Left lobe of liver (tissue), 2 donors: ENCODE measurements around the gene PON2. TPM values are rescaled to one million over a fixed set of nuclear protein-coding genes. Genes with fewer than 3 reads are reported as not detected.
"Not testable (repeated sequence)": the region's sequence is repeated elsewhere in the genome, so short reads cannot be mapped to it uniquely, and the experiment has no call there.

Source experiments
- ATAC-seq: fragments of 200-7000 bp; cut with Tn5 transposase; one replicate; pipeline ENCODE4 v1.9.1; 2020; ENCODE audit warnings: mild to moderate bottlenecking, moderate library complexity
- DNase-seq: peaks from one replicate; pipeline ENCODE4 v3.0.0-alpha.2; 2020; ENCODE audit warnings: low spot score
- total RNA-seq: library from RNA; stranded (reverse); gene quantifications from one replicate; pipeline ENCODE4 v1.2.1, GENCODE V29; 2021
- donor health status: DM: no; HTN: no; CAD: no; lungs with moderate emphysema.
- donor health status: DM: no; HTN: yes; CAD: no.

Gene PON2
- total RNA-seq, 1 donor from 2014 or later: 86.1 TPM

DNA sequence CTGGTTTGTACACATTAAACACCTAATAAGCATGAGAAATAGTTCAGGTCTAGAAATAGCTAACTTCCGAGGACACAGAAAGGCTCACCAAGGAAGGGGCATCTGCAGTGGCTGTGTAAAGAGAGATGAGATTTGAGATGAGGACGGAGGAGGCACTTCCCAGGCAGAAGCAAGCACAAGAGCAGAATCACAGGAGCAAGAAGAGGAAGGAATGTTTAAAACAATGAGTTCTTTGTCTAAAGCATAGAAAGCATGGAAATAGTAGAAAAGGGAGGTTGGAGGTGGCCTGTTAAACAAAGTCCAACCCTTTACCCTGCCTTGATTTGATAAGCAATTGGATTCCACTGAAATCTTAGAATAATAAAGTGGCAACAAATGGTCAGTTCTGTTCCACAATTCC is 27.1 kb downstream of the PON2 start:
- no peak for ATAC-seq
- no peak for DNase-seq

DNA sequence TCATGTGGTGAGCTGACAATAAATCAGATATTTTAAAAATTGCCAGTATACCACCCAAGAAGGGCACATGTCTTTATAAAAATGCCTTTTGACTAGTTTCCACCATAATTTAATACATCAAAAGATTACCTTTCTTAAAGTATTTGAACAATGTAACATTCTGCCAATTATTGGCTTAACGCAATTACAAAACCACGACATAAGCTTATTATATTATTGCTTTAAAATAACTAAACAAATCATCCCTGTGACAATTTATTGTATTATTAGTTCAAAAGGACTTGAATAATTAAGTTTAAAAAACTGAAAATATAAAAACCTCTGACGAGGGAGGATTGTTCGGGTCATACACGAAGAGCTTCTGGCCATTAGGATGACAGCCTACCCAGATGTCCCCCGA is 29.0 kb downstream of the PON2 start:
- ATAC-seq (no peak), DNase-seq (no peak)

DNA sequence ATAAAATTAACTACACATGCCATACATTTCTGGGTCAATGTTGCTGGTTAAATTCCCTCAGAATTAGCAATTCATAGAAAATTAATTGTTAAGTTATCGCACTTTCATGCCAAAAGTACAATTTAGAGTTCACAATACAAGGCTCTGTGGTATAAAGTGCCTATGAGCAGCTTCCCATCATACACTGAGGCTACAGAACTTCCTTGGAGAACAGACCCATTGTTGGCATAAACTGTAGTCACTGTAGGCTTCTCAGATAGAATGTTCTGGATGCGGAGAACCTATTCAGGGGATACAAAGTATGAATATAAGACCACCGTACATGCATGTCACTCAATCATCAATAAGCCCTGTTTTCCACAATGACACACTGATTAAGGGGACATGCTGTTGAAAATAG is 29.6 kb downstream of the PON2 start:
- ATAC-seq: no peak
- no peak for DNase-seq

DNA sequence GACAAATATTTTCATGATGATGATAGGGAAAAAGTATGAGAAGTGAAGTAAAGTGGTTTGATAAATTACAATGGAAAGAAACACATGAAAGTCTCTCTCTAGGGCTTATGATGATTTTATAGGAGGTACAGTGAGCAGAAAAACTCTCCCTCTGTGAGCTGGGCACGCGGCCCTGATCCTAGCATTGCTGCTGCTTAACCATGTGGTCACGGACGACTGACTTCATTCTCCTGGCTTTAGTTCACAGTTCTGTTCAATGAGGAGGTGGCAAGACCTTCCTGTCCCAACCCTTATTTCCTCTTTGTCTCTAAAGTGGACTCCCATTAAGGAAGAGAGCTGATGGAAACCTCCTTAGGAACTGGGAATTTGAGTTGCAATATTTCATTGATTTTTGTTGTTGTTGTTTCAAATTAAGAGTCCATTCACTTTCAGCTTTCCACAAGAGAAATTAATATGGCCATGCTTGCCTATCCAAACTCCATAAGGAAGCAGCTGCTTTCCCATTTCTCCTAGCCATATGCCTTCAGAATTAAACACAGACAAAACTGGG is 30.4 kb downstream of the PON2 start:
- DNase-seq (no peak), ATAC-seq (peak; percentile 68)

DNA sequence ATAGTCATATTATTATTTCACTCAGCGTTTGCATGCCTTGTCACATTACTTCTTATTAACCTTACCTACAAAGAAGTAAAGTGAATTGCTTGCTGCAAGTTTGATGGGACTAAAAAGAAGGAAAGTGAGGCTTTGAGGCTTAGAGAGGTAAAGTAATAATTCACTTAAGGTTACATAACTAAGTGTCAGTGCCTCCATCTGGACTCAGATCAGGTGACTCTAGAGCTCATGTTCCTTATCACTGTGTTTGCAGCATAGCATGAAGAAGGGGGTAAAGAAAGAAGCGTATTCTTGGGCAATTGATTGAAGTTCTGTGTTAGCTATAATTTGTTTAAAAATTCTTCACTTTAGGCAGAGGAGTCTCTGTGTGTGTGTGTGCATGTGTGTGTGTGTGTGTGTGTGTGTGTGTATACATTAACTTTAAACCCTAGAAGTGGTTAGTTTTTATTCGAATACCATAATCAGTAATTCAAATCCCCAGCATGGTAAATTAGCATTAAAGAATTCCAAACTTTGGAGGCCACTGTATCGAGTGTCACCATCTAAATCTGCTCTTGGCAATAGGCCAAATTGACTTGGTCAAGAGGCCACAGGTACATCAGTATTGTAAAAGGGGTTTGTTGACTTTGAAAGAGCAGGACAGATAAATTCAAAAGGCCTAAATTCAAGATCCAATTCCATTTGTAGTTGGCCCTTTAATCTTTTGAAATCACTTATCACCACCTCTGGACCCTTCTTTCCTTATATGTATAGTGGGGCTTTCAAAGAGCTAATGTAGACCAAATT is 36.5 kb downstream of the PON2 start:
- DNase-seq: no peak
- peak; percentile 30 for ATAC-seq

DNA sequence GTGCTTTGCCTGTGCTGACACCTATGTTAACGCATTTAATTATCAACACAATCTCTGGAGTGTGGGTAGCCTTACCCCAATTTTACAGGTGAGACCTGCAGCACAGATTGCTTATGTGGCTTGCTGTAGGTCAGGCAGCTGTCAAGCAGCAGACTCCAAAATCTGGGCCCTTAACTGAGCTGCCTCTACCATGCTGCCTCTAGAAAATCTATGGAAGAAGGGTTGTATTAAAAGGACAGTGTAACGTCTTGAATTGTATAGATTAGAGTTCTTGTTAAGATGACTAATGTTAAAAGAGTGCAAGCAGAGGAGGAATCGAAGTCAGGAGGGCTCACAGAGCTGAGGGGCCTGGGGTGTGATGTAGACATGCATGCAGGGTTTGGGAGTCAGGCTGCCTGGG is 37.4 kb downstream of the PON2 start:
- ATAC-seq: peak; percentile 14
- DNase-seq: no peak

DNA sequence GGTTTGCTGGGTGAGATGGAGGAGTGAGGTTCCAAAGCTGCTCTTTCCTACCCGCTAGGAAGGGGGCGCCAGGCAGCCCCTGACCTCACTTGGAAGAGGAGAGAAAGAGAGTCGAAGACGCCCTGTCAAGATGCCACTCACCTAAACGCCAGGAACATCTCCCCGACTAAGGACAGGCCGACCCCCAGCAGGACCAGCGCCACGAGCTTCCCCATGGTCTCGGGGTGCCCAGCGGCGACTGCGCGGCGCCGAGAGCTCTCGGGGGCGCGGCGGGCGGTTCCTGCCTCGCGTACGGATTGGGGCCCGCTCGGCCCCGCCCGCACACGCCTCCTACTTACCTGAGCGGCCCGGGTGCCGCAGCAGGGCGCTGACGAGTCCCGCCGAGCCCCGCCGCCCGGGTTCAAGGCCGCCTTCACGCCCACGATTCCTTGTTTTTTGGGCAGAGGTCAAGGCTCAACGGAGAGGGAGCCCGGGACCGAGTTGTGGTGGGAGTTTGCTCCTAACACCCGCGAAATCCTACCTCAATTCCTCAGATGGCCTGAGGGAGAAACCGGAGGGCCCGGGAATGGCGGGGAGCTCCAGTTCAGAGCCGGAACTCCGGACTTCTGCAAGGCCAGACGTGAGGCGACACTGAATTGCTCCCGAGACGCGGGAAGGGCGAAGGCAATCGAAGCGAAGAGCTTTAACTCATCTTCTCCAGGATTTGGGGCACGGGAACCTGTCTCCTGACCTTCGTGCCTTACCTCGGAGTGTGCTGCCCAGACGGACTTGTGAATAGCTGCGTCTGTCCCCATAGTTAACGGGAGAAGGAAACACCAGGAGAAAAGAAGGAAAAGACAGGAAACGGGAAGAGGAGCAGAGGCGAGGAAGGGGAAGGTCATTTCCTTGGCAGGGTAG is 38.4 kb downstream of the PON2 start, which contains the start of gene PON3:
PON3 (minus strand) TSS at position 240 of the 897 bp plus-strand sequence; CDS start at position 215, 25 bp downstream.
- DNase-seq (peak; percentile 91), ATAC-seq (peak; percentile 87)

DNA sequence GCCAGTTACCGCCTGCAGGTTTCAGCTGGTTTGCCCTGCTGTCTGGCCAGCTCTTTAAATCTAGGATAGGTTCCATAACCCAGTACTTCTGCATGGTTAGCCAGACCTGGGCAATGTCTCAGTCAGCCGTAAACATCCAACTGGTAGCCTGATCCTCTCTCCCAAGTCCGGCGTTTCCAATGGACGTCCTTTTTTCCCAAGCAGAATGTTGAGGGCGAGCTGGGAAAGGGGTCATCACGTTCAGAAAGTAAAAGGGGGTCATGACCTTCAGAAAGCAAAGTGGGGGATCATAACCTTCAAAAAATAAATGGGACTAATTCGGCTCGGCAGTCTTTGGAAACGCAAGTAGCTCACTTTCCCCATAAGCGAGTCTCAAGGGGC is 39.1 kb downstream of the PON2 start:
- DNase-seq (no peak), ATAC-seq (peak; percentile 21)

DNA sequence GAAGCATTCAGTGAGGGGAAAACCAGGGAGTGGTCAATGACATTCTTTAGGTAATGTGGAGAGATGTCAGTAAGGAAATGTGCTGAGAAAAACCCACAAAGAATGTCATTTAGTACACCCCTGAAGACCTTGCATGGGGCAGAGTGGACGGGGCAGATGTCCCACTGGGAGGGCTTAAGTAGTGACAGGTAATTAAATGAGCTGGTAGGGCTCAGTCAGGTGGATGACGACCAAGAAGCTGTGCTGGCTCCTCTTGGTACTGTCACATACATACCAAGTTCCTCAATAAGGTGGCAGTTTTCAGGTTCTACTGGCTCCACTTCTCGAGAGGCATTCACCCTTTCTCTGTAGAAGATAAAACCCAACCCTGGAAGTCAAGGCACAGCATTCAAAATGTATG is 40.5 kb downstream of the PON2 start:
- no peak for DNase-seq
- ATAC-seq: no peak

DNA sequence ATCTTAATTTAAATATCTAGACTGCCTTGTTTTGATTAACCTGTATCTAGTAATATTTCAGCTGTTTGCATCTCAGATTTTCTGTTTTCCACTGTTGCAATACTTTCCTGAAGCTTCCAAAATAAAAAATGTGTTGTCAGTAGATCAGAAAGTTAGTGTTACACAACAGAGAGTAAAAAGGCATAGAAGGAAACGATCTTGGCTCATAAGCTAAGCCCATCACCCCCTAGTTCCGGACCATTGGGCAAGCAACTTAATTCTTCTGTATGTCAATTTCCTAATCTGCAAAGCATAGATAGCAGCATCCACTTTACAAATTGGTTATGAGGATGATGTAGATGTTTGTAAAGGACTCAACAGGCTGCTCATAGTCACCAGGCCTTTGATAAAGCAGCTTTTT is 43.1 kb downstream of the PON2 start:
- DNase-seq (peak; percentile 55), ATAC-seq (peak; percentile 25)

DNA sequence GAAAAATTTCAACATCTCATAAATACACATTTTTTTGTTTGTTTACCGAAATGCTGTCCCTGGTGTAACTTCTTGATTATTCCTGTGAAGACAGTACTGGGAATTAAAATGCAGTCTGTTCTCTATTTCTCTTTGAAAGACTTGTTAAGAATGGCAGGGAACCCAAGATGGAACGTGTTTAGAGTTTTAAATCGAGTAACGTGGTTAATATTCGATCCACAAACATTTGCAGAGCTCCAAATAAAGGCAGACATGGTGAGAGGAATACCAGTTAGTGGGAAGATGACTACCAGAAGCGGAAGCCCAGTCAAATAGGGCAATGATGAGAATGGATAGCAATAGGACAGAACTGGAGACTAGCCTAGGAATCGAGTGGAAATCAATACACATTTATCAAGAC is 45.3 kb downstream of the PON2 start:
- no peak for DNase-seq
- ATAC-seq: no peak

DNA sequence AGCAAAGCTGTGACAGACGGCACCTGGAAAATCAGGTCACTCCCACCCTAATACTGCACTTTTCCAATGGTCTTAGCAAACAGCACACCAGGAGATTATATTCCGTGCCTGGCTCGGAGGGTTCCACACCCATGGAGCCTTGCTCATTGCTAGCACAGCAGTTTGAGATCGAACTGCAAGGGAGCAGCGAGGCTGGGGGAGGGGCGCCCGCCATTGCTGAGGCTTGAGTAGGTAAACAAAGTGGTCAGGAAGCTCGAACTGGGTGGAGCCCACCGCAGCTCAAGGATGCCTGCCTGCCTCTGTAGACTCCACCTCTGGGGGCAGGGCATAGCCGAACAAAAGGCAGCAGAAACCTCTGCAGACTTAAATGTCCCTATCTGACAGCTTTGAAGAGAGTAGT is 55.4 kb downstream of the PON2 start:
- not testable (repeated sequence) for DNase-seq, ATAC-seq

DNA sequence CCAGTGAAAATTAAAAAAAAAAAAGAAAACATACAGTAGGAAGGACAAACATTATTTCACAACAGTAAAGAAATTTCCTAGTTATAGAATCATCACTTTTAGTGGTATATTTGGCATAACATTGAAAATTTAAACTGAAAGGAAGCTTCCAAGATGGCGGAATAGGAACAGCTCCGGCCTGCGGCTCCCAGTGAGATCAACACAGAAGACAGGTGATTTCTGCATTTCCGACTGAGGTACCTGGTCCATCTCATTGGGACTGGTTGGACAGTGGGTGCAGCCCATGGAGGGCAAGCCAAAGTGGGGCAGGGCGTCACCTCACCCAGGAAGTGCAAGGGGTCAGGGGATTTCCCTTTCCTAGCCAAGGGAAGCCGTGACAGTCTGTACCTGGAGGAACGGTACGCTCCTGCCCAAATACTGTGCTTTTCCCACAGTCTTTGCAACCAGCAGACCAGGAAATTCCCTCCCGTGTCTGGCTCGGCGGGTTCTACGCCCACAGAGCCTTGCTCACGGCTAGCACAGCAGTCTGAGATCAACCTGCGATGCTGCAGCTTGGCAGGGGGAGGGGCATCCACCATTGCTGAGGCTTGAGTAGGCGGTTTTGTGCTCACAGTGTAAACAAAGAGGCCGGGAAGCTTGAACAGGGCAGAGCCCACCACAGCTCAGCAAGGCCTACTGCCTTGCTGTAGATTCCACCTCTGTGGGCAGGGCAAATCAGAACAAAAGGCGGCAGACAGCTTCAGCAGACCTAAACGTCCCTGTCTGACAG is 58.0 kb downstream of the PON2 start:
- no peak for ATAC-seq
- no peak for DNase-seq

DNA sequence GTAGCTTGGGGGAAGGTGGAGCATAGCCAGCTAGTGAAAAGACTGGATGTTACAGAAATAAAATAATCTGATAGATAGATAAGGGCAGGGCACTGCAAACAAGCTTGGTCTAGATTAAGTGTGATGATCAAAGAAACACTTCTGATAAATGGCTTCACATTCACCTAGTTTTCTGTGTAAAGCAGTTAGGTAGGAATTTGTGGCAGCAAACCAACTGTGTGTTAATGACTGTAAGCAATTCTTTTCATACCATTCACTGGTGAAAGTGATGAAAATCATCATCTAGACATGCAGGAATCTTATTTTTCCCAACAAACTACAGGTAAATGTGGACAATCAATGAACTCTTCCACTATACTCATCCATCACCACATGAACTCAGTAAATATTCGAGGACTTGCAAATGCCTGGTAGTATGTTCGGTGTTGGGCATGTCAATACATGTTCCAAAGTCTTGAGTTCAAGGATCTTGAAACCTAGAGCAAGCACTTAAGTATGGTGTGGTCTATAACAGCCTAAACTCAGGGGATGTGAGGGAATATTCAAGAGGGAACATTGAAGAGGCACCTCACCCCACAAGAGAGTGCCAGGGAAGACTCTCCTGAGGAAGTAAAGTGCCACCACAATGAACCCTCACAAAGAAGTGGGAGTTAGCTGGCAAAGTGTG is 59.1 kb downstream of the PON2 start:
- DNase-seq (no peak), ATAC-seq (no peak)

DNA sequence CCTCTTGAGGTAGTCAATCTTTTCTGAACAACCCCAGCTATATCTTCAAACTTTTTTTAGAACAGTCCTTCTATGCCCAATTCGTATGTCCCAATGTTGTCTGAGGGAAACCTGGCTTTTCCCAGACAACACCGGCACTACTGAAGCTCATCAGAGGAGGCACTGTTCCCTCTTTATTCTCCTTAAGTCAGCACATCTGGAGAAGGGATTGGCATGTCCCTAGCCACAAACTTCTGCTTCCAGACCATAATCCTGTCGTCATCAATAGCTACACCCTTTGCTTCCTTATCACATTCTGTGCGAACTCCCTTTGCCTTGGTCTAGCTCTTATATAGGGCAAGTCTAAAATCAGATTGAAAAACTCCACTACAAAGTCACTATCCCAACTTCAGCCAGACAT is 61.5 kb downstream of the PON2 start:
- DNase-seq: no peak
- ATAC-seq: peak; percentile 50

DNA sequence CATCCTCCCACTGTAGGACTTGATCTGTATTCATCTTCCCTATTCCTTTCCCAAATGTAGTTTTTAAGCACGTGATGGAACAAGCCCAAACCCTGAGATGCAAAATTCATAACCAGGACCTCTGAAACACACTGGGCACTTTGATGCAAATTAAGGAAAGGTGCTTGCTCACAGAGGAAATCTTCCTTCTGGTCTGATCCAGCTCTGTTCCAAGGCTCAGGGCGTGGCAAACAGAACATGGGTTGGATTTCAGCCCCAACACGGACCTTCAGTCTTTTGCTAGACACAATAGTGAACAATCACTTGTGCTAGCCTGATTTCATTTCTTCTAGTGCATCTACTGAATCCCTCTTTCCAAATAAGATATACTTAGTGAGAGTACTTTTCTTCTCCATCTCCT is 66.6 kb downstream of the PON2 start:
- ATAC-seq (no peak), DNase-seq (no peak)

DNA sequence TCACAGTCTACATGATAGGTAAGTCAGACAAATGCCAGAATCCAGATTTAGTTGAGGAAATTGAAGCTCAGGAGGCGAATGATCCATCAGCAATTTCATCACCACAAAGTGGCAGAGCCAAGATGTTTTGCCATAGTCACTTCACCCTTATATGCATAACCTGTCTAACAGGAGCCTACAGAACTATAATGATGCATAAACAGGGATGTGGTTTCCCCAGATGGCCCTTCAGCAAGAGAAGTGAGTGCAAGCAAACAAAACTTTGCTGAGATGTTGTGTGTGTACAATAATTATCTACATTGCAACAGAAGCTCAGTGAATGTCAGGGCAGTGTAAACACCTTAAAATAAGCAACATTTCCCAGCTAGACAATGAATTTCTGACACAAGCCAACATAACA is 67.2 kb downstream of the PON2 start:
- no peak for DNase-seq

DNA sequence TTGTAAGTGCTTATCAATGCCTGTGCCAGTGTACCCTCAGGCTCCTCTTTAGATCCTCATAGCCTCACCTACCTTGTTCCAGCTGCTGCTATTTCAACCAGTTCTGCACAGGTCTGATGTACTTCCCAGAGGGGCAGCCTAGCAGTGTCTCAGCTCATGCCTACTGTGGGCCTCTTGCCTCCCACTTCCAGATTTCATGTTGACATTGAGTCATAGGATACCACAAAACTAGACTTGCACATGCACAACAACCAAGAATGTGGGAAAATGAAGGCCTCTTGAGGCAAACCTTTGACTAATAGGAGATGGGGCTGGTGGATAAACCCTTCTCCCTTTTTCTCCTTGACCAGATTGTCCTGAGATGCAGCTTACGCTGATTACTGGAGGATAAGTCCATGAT is 69.7 kb downstream of the PON2 start:
- DNase-seq: no peak
- ATAC-seq: peak; percentile 34

More for the DNA sequence above, 67.2 kb downstream of the PON2 start:
- ATAC-seq: no peak

DNA sequence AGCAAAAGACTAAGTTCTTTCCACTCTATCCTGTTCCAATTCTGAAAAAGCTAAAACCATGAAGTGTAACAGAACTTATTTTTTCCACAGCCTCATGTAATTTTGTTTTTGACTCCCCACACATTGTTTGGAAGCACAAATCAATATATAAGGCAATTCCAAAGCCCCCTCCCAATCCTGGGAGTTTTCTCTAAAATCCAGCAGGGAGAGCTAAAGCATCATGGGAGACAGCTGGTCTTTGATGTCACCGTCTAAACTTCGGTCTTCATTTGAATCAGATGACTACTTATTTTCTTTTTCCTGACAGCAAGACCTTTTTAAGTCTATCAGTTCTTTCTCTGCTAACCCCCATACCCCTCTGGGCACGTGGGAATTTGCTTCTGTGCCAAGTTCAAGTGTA is 77.2 kb downstream of the PON2 start:
- ATAC-seq: no peak
- DNase-seq: no peak
